CD8-positive, alpha-beta memory T cell (primary cell): ENCODE data around the gene A3GALT2. TPM values are rescaled to one million over a fixed set of nuclear protein-coding genes. Genes with fewer than 3 reads are reported as not detected.
A peak's percentile ranks its signal among the peaks of the same experiment; 100 is the strongest.

Experiments
- CTCF ChIA-PET: fragments of 350-600 bp; sonication (Branson Sonifier 250); formaldehyde crosslinking; loops from one replicate; lab custom pipeline; 2021; ENCODE audit warnings: antibody characterized with exemption; lab: Charles Lee
- POLR2A ChIA-PET: fragments of 350-600 bp; sonication (Branson Sonifier 250); formaldehyde crosslinking; loops from one replicate; lab custom pipeline; 2021; ENCODE audit warnings: antibody characterized with exemption; lab: Charles Lee
- DNase-seq, 5 donors: peaks; one replicate each; pipeline versions ENCODE4 v3.0.0 to v3.0.0-alpha.2; 2020 to 2022; ENCODE audit warnings: mixed read lengths in 1 of 5
- H3K27ac ChIP-seq: one replicate; pipeline ENCODE4 v1.7.0; 2013; ENCODE audit warnings: low read depth, mild to moderate bottlenecking, low read length, moderate library complexity
- H3K27me3 ChIP-seq: 2 replicates; pipeline ENCODE4 v1.7.0; 2013; ENCODE audit warnings: low read length, mild to moderate bottlenecking; ENCODE audit not compliant: insufficient read depth, poor library complexity, severe bottlenecking
- H3K36me3 ChIP-seq: 2 replicates; pipeline ENCODE4 v1.7.0; 2013; ENCODE audit warnings: mild to moderate bottlenecking, low read length, moderate library complexity; ENCODE audit not compliant: insufficient read depth
- H3K4me1 ChIP-seq: 2 replicates; pipeline ENCODE4 v1.7.0; 2013; ENCODE audit warnings: mild to moderate bottlenecking, low read length, moderate library complexity; ENCODE audit not compliant: insufficient read depth
- H3K4me3 ChIP-seq: 2 replicates; pipeline ENCODE4 v1.7.0; 2013; ENCODE audit warnings: mild to moderate bottlenecking, low read length
- H3K9me3 ChIP-seq: 2 replicates; pipeline ENCODE4 v1.7.0; 2013; ENCODE audit warnings: mild to moderate bottlenecking, low read length
- H3K27ac Mint-ChIP-seq, 8 donors: one replicate each; pipeline ENCODE4 v1.8.0; 2020 to 2021; ENCODE audit warnings: mixed read lengths in 8 of 8, mild to moderate bottlenecking in 6 of 8, inconsistent platforms in 3 of 8, moderate library complexity in 3 of 8
- H3K27me3 Mint-ChIP-seq, 2 donors: one replicate each; pipeline ENCODE4 v1.8.0; 2020 to 2021; ENCODE audit warnings: mixed read lengths in 2 of 2, mild to moderate bottlenecking in 1 of 2, moderate library complexity in 1 of 2
- H3K36me3 Mint-ChIP-seq, 3 donors: one replicate each; pipeline ENCODE4 v1.8.0; 2020 to 2021; ENCODE audit warnings: mixed read lengths in 3 of 3, inconsistent platforms in 1 of 3, mild to moderate bottlenecking in 1 of 3
- H3K4me1 Mint-ChIP-seq, 3 donors: one replicate each; pipeline ENCODE4 v1.8.0; 2020 to 2021; ENCODE audit warnings: mixed read lengths in 3 of 3, inconsistent platforms in 1 of 3, mild to moderate bottlenecking in 1 of 3
- H3K4me3 Mint-ChIP-seq, 7 donors: one replicate each; pipeline ENCODE4 v1.8.0; 2020 to 2021; ENCODE audit warnings: mixed read lengths in 7 of 7, mild to moderate bottlenecking in 6 of 7, moderate library complexity in 4 of 7, inconsistent platforms in 2 of 7
- H3K9me3 Mint-ChIP-seq, 5 donors: one replicate each; pipeline ENCODE4 v1.8.0; 2020 to 2022; ENCODE audit warnings: mixed read lengths in 5 of 5, mild to moderate bottlenecking in 3 of 5, moderate library complexity in 2 of 5, inconsistent platforms in 1 of 5
- polyA plus RNA-seq: library from polyadenylated mRNA; unstranded; fragments of 300-500 nt; fragmentation: Illumina TruSeq; gene quantifications from one replicate; pipeline ENCODE4 v1.2.3, GENCODE V29; 2021
- total RNA-seq, 2 experiments: library from RNA; stranded (reverse); gene quantifications; one replicate each; pipeline ENCODE4 v1.2.3, GENCODE V29; 2021

The A3GALT2 gene
- total and polyA plus RNA-seq, 3 experiments from 2014 or later: not detected

- H3K36me3 ChIP-seq: no peaks in the 10 kb centered on the region
- Mint-ChIP-seq H3K4me3 (peak overlapping the region; percentile 86 to 96 (median 93)), H3K36me3 (peaks cover 0 to 14% (median 0%) of the 10 kb centered on the region in 3 donors), H3K4me1 (peaks cover 41 to 51% (median 49%) of the 10 kb centered on the region in 3 donors), H3K9me3 (no peaks in the 10 kb centered on the region), H3K27me3 (peaks cover 0 to 6% of the 10 kb centered on the region in 2 donors), H3K27ac (peak overlapping the region; percentile 72 to 94 (median 90))
- ChIA-PET CTCF (interaction anchor here (0.7 kb wide), 1 partner anchor 20 kb away, joined by 3 read pairs; no protein-coding TSS in a partner anchor), POLR2A (interaction anchor here (0.6 to 0.7 kb wide), 5 partner anchors 14 to 637 kb away, joined by 3 to 5 read pairs (median 3); partner anchors contain the start of gene TRIM62)
- H3K9me3 ChIP-seq: no peaks in the 10 kb centered on the region
- peak; percentile 72 to 85 (median 77) for DNase-seq
- peak overlapping the region; percentile 84 for H3K27ac ChIP-seq
- peak overlapping the region; percentile 82 for H3K4me3 ChIP-seq
- H3K27me3 ChIP-seq: no peaks in the 10 kb centered on the region
- peaks cover 27% of the 10 kb centered on the region for H3K4me1 ChIP-seq
Observed at GRCh38 chr1:33349778-33350610, 29.1 kb upstream of the A3GALT2 start.

- peaks cover 0 to 19% (median 0%) of the 10 kb centered on the region in 3 donors for H3K36me3 Mint-ChIP-seq
- H3K27ac Mint-ChIP-seq: peak overlapping the region; percentile 69 to 98 (median 91)
- peak overlapping the region; percentile 86 to 98 (median 90) for H3K4me3 Mint-ChIP-seq
- H3K9me3 Mint-ChIP-seq: no peaks in the 10 kb centered on the region
- Histone ChIP-seq H3K27me3 (no peaks in the 10 kb centered on the region), H3K27ac (peak overlapping the region; percentile 66), H3K4me3 (peak overlapping the region; percentile 71), H3K4me1 (peaks cover 27% of the 10 kb centered on the region), H3K36me3 (no peaks in the 10 kb centered on the region), H3K9me3 (no peaks in the 10 kb centered on the region)
- ChIA-PET CTCF (no interaction called here), POLR2A (interaction anchor here (0.6 kb wide), 2 partner anchors 71 to 636 kb away, joined by 3 read pairs; no protein-coding TSS in a partner anchor)
- H3K27me3 Mint-ChIP-seq: peaks cover 0 to 6% of the 10 kb centered on the region in 2 donors
- DNase-seq: peak; percentile 32 to 67 (median 47)
- peaks cover 45 to 56% (median 53%) of the 10 kb centered on the region in 3 donors for H3K4me1 Mint-ChIP-seq
Observed at GRCh38 chr1:33349081-33349759, 28.3 kb upstream of the A3GALT2 start.

DNA sequence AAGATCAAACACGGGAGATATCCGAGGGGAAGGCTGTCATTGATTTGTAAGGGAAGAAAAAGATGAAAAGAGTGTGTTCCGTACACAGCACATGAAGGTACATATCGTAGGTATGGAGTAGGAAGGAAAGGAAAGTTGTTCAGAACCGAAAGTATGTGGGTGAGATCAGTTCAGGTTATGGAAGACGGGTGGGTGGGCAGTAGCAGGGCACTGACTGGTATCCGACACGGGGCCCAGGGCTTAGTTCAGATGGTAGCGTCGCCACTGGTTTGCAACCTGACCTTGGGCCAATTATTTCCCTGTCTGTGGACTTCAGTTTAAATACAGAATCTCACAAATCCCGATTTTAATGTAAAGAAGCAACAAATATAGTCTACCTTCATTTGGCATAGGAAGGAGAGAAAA is 27.8 kb upstream of the A3GALT2 start:
- peak overlapping the region; percentile 86 to 98 (median 90) for H3K4me3 Mint-ChIP-seq
- DNase-seq: peak in 2 of 5 donors; percentile 10 to 14
- ChIA-PET CTCF (no interaction called here), POLR2A (no interaction called here)
- peaks cover 0 to 6% of the 10 kb centered on the region in 2 donors for H3K27me3 Mint-ChIP-seq
- Histone ChIP-seq H3K4me3 (peak overlapping the region; percentile 71), H3K36me3 (no peaks in the 10 kb centered on the region), H3K9me3 (no peaks in the 10 kb centered on the region), H3K4me1 (peaks cover 27% of the 10 kb centered on the region), H3K27me3 (no peaks in the 10 kb centered on the region), H3K27ac (peak overlapping the region; percentile 66)
- H3K36me3 Mint-ChIP-seq: peaks cover 0 to 24% (median 1%) of the 10 kb centered on the region in 3 donors
- H3K4me1 Mint-ChIP-seq: peaks cover 50 to 61% (median 58%) of the 10 kb centered on the region in 3 donors
- H3K27ac Mint-ChIP-seq: peak overlapping the region; percentile 69 to 98 (median 91)
- H3K9me3 Mint-ChIP-seq: no peaks in the 10 kb centered on the region

DNA sequence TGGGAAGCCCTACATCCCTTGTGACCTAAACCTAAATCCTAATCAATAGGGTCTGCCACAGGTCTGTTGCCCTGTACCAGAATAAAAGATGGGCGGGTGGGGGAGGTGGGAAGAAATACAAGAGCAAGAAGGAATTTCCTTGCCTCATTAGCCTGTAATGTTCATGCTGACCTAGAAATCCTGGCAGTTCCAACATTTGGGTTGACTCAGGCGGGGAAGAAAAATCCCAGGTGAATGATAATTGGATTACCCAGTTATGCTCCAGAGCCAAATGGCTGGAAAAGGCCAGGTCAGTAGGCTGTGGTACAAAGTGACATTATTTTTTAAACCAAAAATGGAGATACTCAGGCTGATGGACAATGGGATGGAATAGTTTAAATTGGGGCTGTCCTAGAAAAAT is 27.3 kb upstream of the A3GALT2 start:
- peaks cover 50 to 65% (median 61%) of the 10 kb centered on the region in 3 donors for H3K4me1 Mint-ChIP-seq
- Histone ChIP-seq H3K27me3 (no peaks in the 10 kb centered on the region), H3K27ac (peak overlapping the region; percentile 66), H3K9me3 (no peaks in the 10 kb centered on the region), H3K4me3 (peak overlapping the region; percentile 71), H3K4me1 (peaks cover 27% of the 10 kb centered on the region), H3K36me3 (no peaks in the 10 kb centered on the region)
- CTCF ChIA-PET: no interaction called here
- H3K4me3 Mint-ChIP-seq: peak overlapping the region; percentile 86 to 98 (median 90)
- H3K9me3 Mint-ChIP-seq: no peaks in the 10 kb centered on the region
- DNase-seq: no peak
- H3K27me3 Mint-ChIP-seq: peaks cover 0 to 4% of the 10 kb centered on the region in 2 donors
- peaks cover 0 to 29% (median 2%) of the 10 kb centered on the region in 3 donors for H3K36me3 Mint-ChIP-seq
- H3K27ac Mint-ChIP-seq: peak overlapping the region; percentile 69 to 98 (median 91)
- POLR2A ChIA-PET: interaction anchor here (0.7 kb wide), 1 partner anchor 98 kb away, joined by 12 read pairs; no protein-coding TSS in a partner anchor

- Histone ChIP-seq H3K27me3 (no peaks in the 10 kb centered on the region), H3K9me3 (no peaks in the 10 kb centered on the region), H3K4me1 (peaks cover 27% of the 10 kb centered on the region), H3K4me3 (no peak overlapping the region), H3K27ac (no peak overlapping the region), H3K36me3 (no peaks in the 10 kb centered on the region)
- DNase-seq: no peak
- Mint-ChIP-seq H3K27ac (peak overlapping the region in 3 of 8 donors; percentile 48 to 69 (median 66)), H3K4me3 (peak overlapping the region; percentile 52 to 98 (median 89)), H3K27me3 (peaks cover 0 to 4% of the 10 kb centered on the region in 2 donors), H3K4me1 (peaks cover 54 to 70% (median 65%) of the 10 kb centered on the region in 3 donors), H3K36me3 (peaks cover 0 to 33% (median 2%) of the 10 kb centered on the region in 3 donors), H3K9me3 (no peaks in the 10 kb centered on the region)
- CTCF ChIA-PET: no interaction called here
- POLR2A ChIA-PET: interaction anchor here (0.7 kb wide), 1 partner anchor 97 kb away, joined by 12 read pairs; no protein-coding TSS in a partner anchor
Observed at GRCh38 chr1:33347650-33347992, 26.7 kb upstream of the A3GALT2 start.

- CTCF ChIA-PET: no interaction called here
- POLR2A ChIA-PET: no interaction called here
- peaks cover 32% of the 10 kb centered on the region for H3K4me1 ChIP-seq
Observed at GRCh38 chr1:33346927-33347649, 26.2 kb upstream of the A3GALT2 start.

GRCh38 chr1:33346533-33346926 is 25.6 kb upstream of the A3GALT2 start:
- Histone ChIP-seq H3K27ac (no peak overlapping the region), H3K4me3 (no peak overlapping the region), H3K4me1 (peaks cover 32% of the 10 kb centered on the region), H3K27me3 (no peaks in the 10 kb centered on the region), H3K36me3 (no peaks in the 10 kb centered on the region), H3K9me3 (no peaks in the 10 kb centered on the region)
- ChIA-PET POLR2A (no interaction called here), CTCF (no interaction called here)
- Mint-ChIP-seq H3K27me3 (peaks cover 0 to 4% of the 10 kb centered on the region in 2 donors), H3K36me3 (peaks cover 0 to 39% (median 2%) of the 10 kb centered on the region in 3 donors), H3K4me3 (peak overlapping the region in 6 of 7 donors; percentile 26 to 97 (median 55)), H3K4me1 (peaks cover 55 to 78% (median 74%) of the 10 kb centered on the region in 3 donors), H3K27ac (peak overlapping the region in 5 of 8 donors; percentile 4 to 78 (median 58)), H3K9me3 (no peaks in the 10 kb centered on the region)
- DNase-seq: no peak

More at GRCh38 chr1:33346927-33347649, 26.2 kb upstream of the A3GALT2 start:
- Histone ChIP-seq H3K27me3 (no peaks in the 10 kb centered on the region), H3K4me3 (no peak overlapping the region), H3K9me3 (no peaks in the 10 kb centered on the region), H3K27ac (no peak overlapping the region), H3K36me3 (no peaks in the 10 kb centered on the region)
- Mint-ChIP-seq H3K36me3 (peaks cover 0 to 38% (median 2%) of the 10 kb centered on the region in 3 donors), H3K27ac (peak overlapping the region; percentile 4 to 90 (median 53)), H3K27me3 (peaks cover 0 to 4% of the 10 kb centered on the region in 2 donors), H3K4me3 (peak overlapping the region; percentile 52 to 98 (median 89)), H3K4me1 (peaks cover 55 to 74% (median 71%) of the 10 kb centered on the region in 3 donors), H3K9me3 (no peaks in the 10 kb centered on the region)
- no peak for DNase-seq
